HFFc6 (cell line): ENCODE results near the gene EDEM2. TPM values are rescaled to one million over a fixed set of nuclear protein-coding genes. Genes with fewer than 3 reads are reported as not detected.
A peak's percentile ranks its signal among the peaks of the same experiment; 100 is the strongest.
"Not testable (repeated sequence)": the region's sequence is repeated elsewhere in the genome, so short reads cannot be mapped to it uniquely, and the experiment has no call there.

Experiments
- DNase-seq: peaks from one replicate; pipeline ENCODE4 v3.0.0-alpha.2; 2018
- H3K27ac Mint-ChIP-seq: 2 replicates; pipeline ENCODE4 v1.8.0; 2020; ENCODE audit warnings: mild to moderate bottlenecking, mixed read lengths
- H3K27me3 Mint-ChIP-seq: 2 replicates; pipeline ENCODE4 v1.8.0; 2021; ENCODE audit warnings: mild to moderate bottlenecking, moderate library complexity, mixed read lengths; ENCODE audit not compliant: insufficient read depth
- H3K36me3 Mint-ChIP-seq: 2 replicates; pipeline ENCODE4 v1.8.0; 2021; ENCODE audit warnings: low read depth, mixed read lengths
- H3K4me1 Mint-ChIP-seq: 2 replicates; pipeline ENCODE4 v1.8.0; 2020; ENCODE audit warnings: low read depth, mixed read lengths
- H3K4me3 Mint-ChIP-seq: 2 replicates; pipeline ENCODE4 v1.8.0; 2020; ENCODE audit warnings: mild to moderate bottlenecking, moderate library complexity, mixed read lengths
- H3K9me3 Mint-ChIP-seq: 2 replicates; pipeline ENCODE4 v1.8.0; 2020; ENCODE audit warnings: mild to moderate bottlenecking, mixed read lengths
- total RNA-seq, 6 experiments: library from RNA; stranded (reverse); fragmentation: NEBNext Ultra II Directional; extraction: Animal tissue kit (Norgen Biotek cat#: 25700); gene quantifications; 2 replicates in 1 of 6; 3 replicates in 5 of 6; pipeline ENCODE4 v1.2.3, GENCODE V29; 2021
- TF ChIP-seq, protein P1 (sequence below): fragments of 200-600 bp; sonication (generic); IDR thresholded peaks from 2 replicates; pipeline ENCODE4 v1.5.0; 2021; ENCODE audit warnings: antibody characterized with exemption, mild to moderate bottlenecking

The EDEM2 gene
- total RNA-seq, 6 experiments from 2014 or later, result 29.5 to 33.3 (median 32.0) TPM

- peaks cover 18% of the 10 kb centered on the region for H3K36me3 Mint-ChIP-seq
- TF ChIP-seq, protein P1, sequence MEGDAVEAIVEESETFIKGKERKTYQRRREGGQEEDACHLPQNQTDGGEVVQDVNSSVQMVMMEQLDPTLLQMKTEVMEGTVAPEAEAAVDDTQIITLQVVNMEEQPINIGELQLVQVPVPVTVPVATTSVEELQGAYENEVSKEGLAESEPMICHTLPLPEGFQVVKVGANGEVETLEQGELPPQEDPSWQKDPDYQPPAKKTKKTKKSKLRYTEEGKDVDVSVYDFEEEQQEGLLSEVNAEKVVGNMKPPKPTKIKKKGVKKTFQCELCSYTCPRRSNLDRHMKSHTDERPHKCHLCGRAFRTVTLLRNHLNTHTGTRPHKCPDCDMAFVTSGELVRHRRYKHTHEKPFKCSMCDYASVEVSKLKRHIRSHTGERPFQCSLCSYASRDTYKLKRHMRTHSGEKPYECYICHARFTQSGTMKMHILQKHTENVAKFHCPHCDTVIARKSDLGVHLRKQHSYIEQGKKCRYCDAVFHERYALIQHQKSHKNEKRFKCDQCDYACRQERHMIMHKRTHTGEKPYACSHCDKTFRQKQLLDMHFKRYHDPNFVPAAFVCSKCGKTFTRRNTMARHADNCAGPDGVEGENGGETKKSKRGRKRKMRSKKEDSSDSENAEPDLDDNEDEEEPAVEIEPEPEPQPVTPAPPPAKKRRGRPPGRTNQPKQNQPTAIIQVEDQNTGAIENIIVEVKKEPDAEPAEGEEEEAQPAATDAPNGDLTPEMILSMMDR, result no peak
- DNase-seq, result no peak
- H3K27me3 Mint-ChIP-seq, result no peaks in the 10 kb centered on the region
- H3K27ac Mint-ChIP-seq, result peak overlapping the region; percentile 7; the same call in 1 of the 2 replicates
- H3K4me3 Mint-ChIP-seq, result no peak overlapping the region
- H3K4me1 Mint-ChIP-seq, result peaks cover 37% of the 10 kb centered on the region
- H3K9me3 Mint-ChIP-seq, result no peaks in the 10 kb centered on the region
These were observed 59.8 kb downstream of the EDEM2 start for GRCh38 chr20:35087355-35087754.

- no peak for DNase-seq
- no peak overlapping the region for H3K4me3 Mint-ChIP-seq
- TF ChIP-seq, protein P1, result no peak
- H3K27me3 Mint-ChIP-seq, result no peaks in the 10 kb centered on the region
- H3K36me3 Mint-ChIP-seq, result peaks cover 12% of the 10 kb centered on the region; the same call in 1 of the 2 replicates
- H3K4me1 Mint-ChIP-seq, result peaks cover 25% of the 10 kb centered on the region
- no peaks in the 10 kb centered on the region for H3K9me3 Mint-ChIP-seq
- no peak overlapping the region for H3K27ac Mint-ChIP-seq
These were observed 61.5 kb downstream of the EDEM2 start for GRCh38 chr20:35085477-35086225.

GRCh38 chr20:35084998-35085397, 62.1 kb downstream of the EDEM2 start:
- Mint-ChIP-seq H3K4me3 (no peak overlapping the region), H3K27me3 (no peaks in the 10 kb centered on the region), H3K4me1 (peaks cover 19% of the 10 kb centered on the region), H3K9me3 (no peaks in the 10 kb centered on the region), H3K27ac (no peak overlapping the region), H3K36me3 (peaks cover 12% of the 10 kb centered on the region; the same call in 1 of the 2 replicates)
- no peak for DNase-seq
- TF ChIP-seq, protein P1, result no peak

DNA sequence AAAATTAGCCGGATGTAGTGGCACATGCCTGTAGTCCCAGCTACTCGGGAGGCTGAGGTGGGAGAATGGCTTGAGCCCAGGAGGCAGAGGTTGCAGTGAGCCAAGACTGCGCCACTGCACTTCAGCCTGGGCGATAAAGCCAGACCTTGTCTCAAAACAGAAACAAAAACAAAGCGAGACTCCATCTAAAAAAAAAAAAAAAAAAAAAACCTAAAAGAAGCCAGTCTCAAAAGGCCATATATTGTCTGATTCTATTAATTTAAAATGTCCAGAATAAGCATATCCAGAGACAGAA, 66.8 kb downstream of the EDEM2 start:
- not testable (repeated sequence) for H3K27ac Mint-ChIP-seq, DNase-seq, H3K27me3 Mint-ChIP-seq, H3K9me3 Mint-ChIP-seq, H3K4me1 Mint-ChIP-seq, H3K4me3 Mint-ChIP-seq
- peaks cover 26% of the 10 kb centered on the region for H3K36me3 Mint-ChIP-seq

DNA sequence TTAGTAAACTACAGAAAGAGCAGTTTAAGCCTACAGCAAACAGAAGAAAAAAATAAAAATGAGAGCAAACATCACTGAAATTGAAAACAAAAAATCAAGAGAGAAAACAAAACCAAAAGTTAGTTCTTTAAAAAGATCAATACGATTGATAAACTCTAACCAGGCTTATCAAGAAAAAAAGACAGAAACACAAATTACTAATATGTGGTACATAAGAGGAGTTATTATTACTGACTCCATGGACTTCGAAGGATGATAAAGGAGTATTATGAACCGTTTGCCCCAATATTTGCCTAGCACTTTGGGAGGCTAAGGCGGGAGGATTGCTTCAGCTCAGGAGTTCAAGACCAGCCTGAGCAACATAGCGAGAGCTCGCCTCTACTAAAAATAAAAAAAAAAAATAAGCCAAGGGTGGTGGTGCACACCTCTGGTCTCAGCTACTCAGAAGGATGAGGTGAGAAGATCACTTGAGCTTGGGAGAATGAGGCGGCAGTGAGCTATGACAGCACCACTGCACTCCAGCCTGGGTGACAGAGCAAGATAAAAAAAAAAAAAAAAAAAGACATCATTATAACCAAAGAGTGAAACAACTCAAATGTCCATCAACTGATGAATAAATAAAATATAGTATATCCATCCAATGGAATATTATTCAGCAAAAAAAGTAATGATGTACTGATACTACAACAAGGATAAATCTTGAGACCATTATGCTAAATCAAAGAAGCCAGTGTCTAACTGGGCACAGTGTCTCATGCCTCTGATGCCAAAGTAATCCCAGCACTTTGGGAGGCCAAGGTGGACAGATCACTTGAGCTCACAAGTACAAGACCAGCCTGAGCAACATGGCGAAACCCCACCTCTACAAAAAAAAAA, 67.4 kb downstream of the EDEM2 start:
- no peak overlapping the region for H3K27ac Mint-ChIP-seq
- TF ChIP-seq, protein P1, result no peak
- no peaks in the 10 kb centered on the region; the same call in none of the 2 replicates for H3K4me1 Mint-ChIP-seq
- H3K27me3 Mint-ChIP-seq, result no peaks in the 10 kb centered on the region
- H3K36me3 Mint-ChIP-seq, result peaks cover 32% of the 10 kb centered on the region
- peaks cover 4% of the 10 kb centered on the region for H3K9me3 Mint-ChIP-seq
- DNase-seq, result no peak
- no peak overlapping the region for H3K4me3 Mint-ChIP-seq

- TF ChIP-seq, protein P1, result no peak
- H3K36me3 Mint-ChIP-seq, result peaks cover 46% of the 10 kb centered on the region
- DNase-seq, result no peak
- H3K9me3 Mint-ChIP-seq, result peaks cover 16% of the 10 kb centered on the region
- no peak overlapping the region for H3K27ac Mint-ChIP-seq
- no peak overlapping the region for H3K4me3 Mint-ChIP-seq
- no peaks in the 10 kb centered on the region for H3K27me3 Mint-ChIP-seq
- H3K4me1 Mint-ChIP-seq, result no peaks in the 10 kb centered on the region; the same call in none of the 2 replicates
These were observed 69.3 kb downstream of the EDEM2 start for GRCh38 chr20:35077872-35078271.
